K562 (cell line): Measurements from ENCODE around the gene MACROH2A2. TPM values are rescaled to one million over a fixed set of nuclear protein-coding genes. Genes with fewer than 3 reads are reported as not detected.

Experiments
- ATAC-seq: fragments of 200-7000 bp; cut with Tn5 transposase; 3 replicates; pipeline ENCODE4 v1.9.1; 2020; ENCODE audit warnings: moderate library complexity
- BruUV-seq: library from RNA; stranded (reverse); fragments of 400-500 nt; replicated peaks from 2 replicates; lab custom pipeline; 2021; lab: Mats Ljungman, UMichigan
- CTCF ChIA-PET: fragments of 300-600 bp; formaldehyde crosslinking; extraction: SDS; loops from one replicate; lab custom pipeline; 2021; ENCODE audit warnings: low intra/inter-chr PET ratio; lab: Yijun Ruan, JAX
- POLR2A ChIA-PET: fragments of 300-600, 350-650 bp; sonication (Branson Sonifier 250); formaldehyde crosslinking; extraction: SDS; loops from one replicate; lab custom pipeline; 2021; ENCODE audit warnings: antibody characterized with exemption, inconsistent platforms; lab: Yijun Ruan, JAX
- DNase-seq, 4 experiments: peaks; one replicate each; pipeline versions ENCODE4 v3.0.0 to v3.0.0-alpha.2; 2011 to 2018; ENCODE audit warnings: low spot score in 3 of 4, mixed read lengths in 3 of 4; ENCODE audit errors: extremely low read depth in 1 of 4
- FAIRE-seq: peaks from 2 replicates; lab custom pipeline; 2011; peaks lifted over from hg19 to GRCh38; lab: Jason Lieb, UNC
- H2AFZ ChIP-seq: 2 replicates; pipeline ENCODE4 v1.6.0; 2011; ENCODE audit warnings: low read depth, low read length, control low read depth, inconsistent platforms
- H3K27ac ChIP-seq: fragments of 200-600 bp; 3 replicates; pipeline ENCODE4 v1.8.0; 2011; ENCODE audit warnings: low read depth, mild to moderate bottlenecking, control low read depth, inconsistent platforms, low read length, moderate library complexity, mixed read lengths; ENCODE audit errors: extremely low read depth
- H3K27me3 ChIP-seq, 2 experiments: fragments of 300-600 bp in 1 of 2; 2 replicates in 1 of 2; 3 replicates in 1 of 2; pipeline versions ENCODE4 v1.6.0 to v1.8.0; 2011; ENCODE audit warnings: inconsistent platforms in 2 of 2, low read length in 2 of 2, mild to moderate bottlenecking in 1 of 2, mixed read lengths in 1 of 2, moderate library complexity in 1 of 2; ENCODE audit not compliant: control insufficient read depth in 2 of 2, insufficient read depth in 2 of 2
- H3K36me3 ChIP-seq: fragments of 300-600 bp; 3 replicates; pipeline ENCODE4 v1.8.0; 2011; ENCODE audit warnings: mild to moderate bottlenecking, low read length, inconsistent platforms; ENCODE audit not compliant: control insufficient read depth, insufficient read depth
- H3K4me1 ChIP-seq, 2 experiments: fragments of 200-600 bp in 1 of 2; replicated peaks in 1 of 2; 2 replicates in 1 of 2; 3 replicates in 1 of 2; pipeline versions ENCODE4 v1.5.1 to v1.8.0; 2011; ENCODE audit warnings: inconsistent platforms in 2 of 2, low read length in 2 of 2, mild to moderate bottlenecking in 1 of 2, mixed read lengths in 1 of 2, moderate library complexity in 1 of 2; ENCODE audit not compliant: control insufficient read depth in 2 of 2, insufficient read depth in 2 of 2
- H3K4me2 ChIP-seq: 2 replicates; pipeline ENCODE4 v1.6.1; 2011; ENCODE audit warnings: low read length, control low read depth, inconsistent platforms, mixed read lengths; ENCODE audit not compliant: insufficient read depth
- H3K4me3 ChIP-seq: fragments of 200-600 bp; sonication (generic), shearing (Covaris generic); 2 replicates; pipeline ENCODE4 v1.5.1; 2016; ENCODE audit warnings: control low read depth, inconsistent platforms
- H3K79me2 ChIP-seq: fragments of 200-600 bp; 3 replicates; pipeline ENCODE4 v1.8.0; 2011; ENCODE audit warnings: low read length, inconsistent platforms; ENCODE audit not compliant: control insufficient read depth, insufficient read depth
- H3K9ac ChIP-seq, 2 experiments: 2 replicates each; pipeline versions ENCODE4 v1.6.0 to v1.6.1; 2011; ENCODE audit warnings: low read depth in 2 of 2, low read length in 2 of 2, control low read depth in 1 of 2, inconsistent platforms in 1 of 2, mild to moderate bottlenecking in 1 of 2, mixed read lengths in 1 of 2; ENCODE audit not compliant: insufficient read depth in 1 of 2
- H3K9me1 ChIP-seq: one replicate; pipeline ENCODE4 v1.6.0; 2011; ENCODE audit warnings: inconsistent platforms, mild to moderate bottlenecking, low read length, moderate library complexity; ENCODE audit not compliant: control insufficient read depth, insufficient read depth
- H3K9me3 ChIP-seq: replicated peaks from 2 replicates; pipeline ENCODE4 v1.5.1; 2011; ENCODE audit warnings: low read depth, low read length, inconsistent platforms; ENCODE audit not compliant: control insufficient read depth, insufficient read depth
- H4K20me1 ChIP-seq: replicated peaks from 2 replicates; pipeline ENCODE4 v1.6.1; 2011; ENCODE audit warnings: low read length, inconsistent platforms, mixed read lengths; ENCODE audit not compliant: control insufficient read depth, insufficient read depth
- CUX1 ChIP-seq: fragments of 200-800 bp; sonication (Bioruptor generic); IDR thresholded peaks from 2 replicates; pipeline ENCODE4 v1.6.1; 2016; ENCODE audit warnings: missing genetic modification characterization, missing compliant biosample characterization
- E2F8 ChIP-seq: fragments of 450-650 bp; IDR thresholded peaks from 2 replicates; pipeline ENCODE4 v1.7.1; 2018; ENCODE audit warnings: mild to moderate bottlenecking, low read depth; ENCODE audit not compliant: partially characterized antibody
- KAT8 ChIP-seq: fragments of 450-650 bp; IDR thresholded peaks from 2 replicates; pipeline ENCODE4 v1.6.1; 2016; ENCODE audit warnings: low read depth, mild to moderate bottlenecking
- MAFG ChIP-seq: fragments of 450-650 bp; conservative IDR thresholded peaks from 2 replicates; pipeline ENCODE4 v1.6.1; 2016; ENCODE audit warnings: missing genetic modification characterization, missing compliant biosample characterization
- MYNN ChIP-seq, 2 experiments: sonication (generic); formaldehyde crosslinking in 1 of 2; IDR thresholded peaks; 2 replicates each; pipeline versions ENCODE4 v1.5.0 to v1.6.1; 2016 to 2020; ENCODE audit warnings: antibody characterized with exemption in 1 of 2, missing genetic modification reagents in 1 of 2
- RBBP5 ChIP-seq: fragments of 200-600 bp; sonication (generic); IDR thresholded peaks from 2 replicates; pipeline ENCODE4 v1.6.1; 2012; ENCODE audit warnings: borderline replicate concordance, mild to moderate bottlenecking, low read length, control low read depth, inconsistent platforms; ENCODE audit not compliant: insufficient read depth, poor library complexity, severe bottlenecking
- ZNF518B ChIP-seq: fragments of 250-450 bp; sonication (Bioruptor Pico); IDR thresholded peaks from 2 replicates; pipeline ENCODE4 v1.5.0; 2021; ENCODE audit warnings: mild to moderate bottlenecking, moderate library complexity
- WGBS: fragments of 100-300 bp; shearing (Covaris generic); methylation state at CpG from one replicate; pipeline ENCODE4 v1.1.6; 2016; ENCODE audit warnings: low coverage, mixed read lengths; ENCODE audit not compliant: insufficient coverage; ENCODE audit errors: missing lambda C conversion rate; 5-methylcytosine and 5-hydroxymethylcytosine counted together
- in situ Hi-C: fragments of 300-500 bp; cut with MboI; formaldehyde crosslinking; loops from 4 replicates; pipeline ENCODE4 v1.15.0; 2018; ENCODE audit warnings: inconsistent platforms, mixed read lengths
- intact Hi-C: fragments of 100-400 bp; cut with micrococcal nuclease; formaldehyde crosslinking; loops from 2 replicates; pipeline ENCODE4 v1.14.2; 2022
- polyA plus RNA-seq, 8 experiments: library from polyadenylated mRNA; depleted of rRNA in 4 of 8; stranded (reverse) in 5 of 8; unstranded in 3 of 8; fragments of >200 nt; fragmentation: Nextera tagmentation in 2 of 8; fragmentation: Illumina TruSeq in 1 of 8; extraction: Ambion mirVana in 2 of 8; extraction: Trizol in 1 of 8; gene quantifications; 2 replicates each; pipeline versions ENCODE4 v1.2.1 to v1.2.3, GENCODE V29; 2011 to 2014; ENCODE audit warnings: inconsistent platforms in 1 of 8, missing spikeins in 1 of 8
- total RNA-seq, 7 experiments: library from RNA; depleted of rRNA in 6 of 7; stranded (reverse); fragments of >200 nt in 6 of 7; fragmentation: Illumina TruSeq in 2 of 7; extraction: Trizol in 2 of 7; gene quantifications; 2 replicates each; pipeline versions ENCODE4 v1.2.1 to v1.2.3, GENCODE V29; 2011 to 2021; ENCODE audit warnings: low replicate concordance in 1 of 7

The MACROH2A2 gene
- total and polyA plus RNA-seq, 9 of the 15 experiments (the other 6 are each of a cell fraction or from before 2014, with no cell fraction given), result 0.07 TPM; not detected in 8

GRCh38 chr10:70137927-70138883 lies 85.6 kb downstream of the MACROH2A2 start:
- CTCF ChIA-PET, result no interaction called here
- in situ Hi-C loops, result no loop called here
- TF ChIP-seq RBBP5, result no peak
- no peak for TF ChIP-seq CUX1 (CRISPR knock-in tag)
- TF ChIP-seq ZNF518B (CRISPR knock-in tag), result no peak
- no peak for TF ChIP-seq MYNN (IDR thresholded peaks at IDR 0.05)
- TF ChIP-seq MYNN (CRISPR knock-in tag; IDR thresholded peaks at IDR 0.05), result no peak
- no peak for TF ChIP-seq KAT8
- no peak for TF ChIP-seq E2F8
- no peak for TF ChIP-seq MAFG (tag)

More at GRCh38 chr10:70137927-70138883, 85.6 kb downstream of the MACROH2A2 start:
- Histone ChIP-seq H3K9me1 (no peaks in the 10 kb centered on the region), H3K27me3 (no peaks in the 10 kb centered on the region), H3K4me3 (no peak overlapping the region), H3K4me2 (no peak overlapping the region), H3K79me2 (peaks cover 2% of the 10 kb centered on the region; the same call in 2 of the 3 replicates), H4K20me1 (0 out of 2 replicates have a peak, but pooled peaks cover 4% of the 10 kb centered on the region), H3K36me3 (peaks cover 22% of the 10 kb centered on the region; the same call in 2 of the 3 replicates), H2AFZ (no peak overlapping the region), H3K27ac (no peak overlapping the region), H3K4me1 (peaks cover 6 to 19% of the 10 kb centered on the region in 2 experiments; a peak in 4 of 5 replicates), H3K9ac (no peak overlapping the region), H3K9me3 (peaks cover 14% of the 10 kb centered on the region)
- POLR2A ChIA-PET, result interaction anchor here (0.5 kb wide), 1 partner anchor 199 kb away, joined by 3 read pairs; no protein-coding TSS in a partner anchor
- ATAC-seq, result no peak
- 95% methylated on average over 14 of the region's 14 CpGs for WGBS
- no peak for DNase-seq
- intact Hi-C loops, result no loop called here
- FAIRE-seq, result no peak
- no TSS peak for BruUV-seq
